GM12878 (cell line): ENCODE measurements around the gene MED10. TPM values are rescaled to one million over a fixed set of nuclear protein-coding genes. Genes with fewer than 3 reads are reported as not detected.

Experiments used
- ATAC-seq: fragments of 200-7000 bp; cut with Tn5 transposase; 3 replicates; pipeline ENCODE4 v1.9.1; 2020; ENCODE audit warnings: mild to moderate bottlenecking, moderate library complexity
- BruUV-seq: library from RNA; stranded (reverse); fragments of 400-500 nt; replicated peaks from 2 replicates; lab custom pipeline; 2021; lab: Mats Ljungman, UMichigan
- CTCF ChIA-PET: fragments of 300-600 bp; sonication (Branson Sonifier 250); formaldehyde crosslinking; extraction: SDS; loops from one replicate; lab custom pipeline; 2021; ENCODE audit warnings: inconsistent platforms; lab: Yijun Ruan, JAX
- POLR2A ChIA-PET: fragments of 350-600 bp; formaldehyde crosslinking; extraction: SDS; loops from one replicate; lab custom pipeline; 2021; ENCODE audit warnings: inconsistent platforms; lab: Charles Lee
- RAD21 ChIA-PET: fragments of 300-600 bp; sonication (Branson Sonifier 250); formaldehyde crosslinking; loops from one replicate; lab custom pipeline; 2023; ENCODE audit warnings: antibody characterized with exemption; ENCODE audit not compliant: unreplicated experiment; lab: Charles Lee
- SMC1A ChIA-PET: fragments of 300-600 bp; sonication (Branson Sonifier 250); formaldehyde crosslinking; loops from one replicate; lab custom pipeline; 2023; ENCODE audit not compliant: unreplicated experiment, uncharacterized antibody; lab: Charles Lee
- DNase-seq: peaks from one replicate; pipeline ENCODE4 v3.0.0-alpha.2; 2011; ENCODE audit warnings: low read depth, low spot score
- FAIRE-seq: peaks from 3 replicates; lab custom pipeline; 2011; peaks lifted over from hg19 to GRCh38; lab: Jason Lieb, UNC
- H2AFZ ChIP-seq: 2 replicates; pipeline ENCODE4 v1.6.0; 2011; ENCODE audit warnings: low read depth, low read length, control low read depth; ENCODE audit not compliant: control insufficient read depth
- H3K27ac ChIP-seq: 2 replicates; pipeline ENCODE4 v1.5.1; 2011; ENCODE audit warnings: control low read depth; ENCODE audit not compliant: control insufficient read depth, insufficient read depth
- H3K27me3 ChIP-seq, 2 experiments: replicated peaks in 1 of 2; 2 replicates each; pipeline versions ENCODE4 v1.6.0 to v1.6.1; 2011; ENCODE audit warnings: low read length in 1 of 2; ENCODE audit not compliant: control insufficient read depth in 2 of 2, insufficient read depth in 2 of 2
- H3K36me3 ChIP-seq, 2 experiments: 2 replicates each; pipeline ENCODE4 v1.5.1; 2011; ENCODE audit warnings: low read length in 1 of 2; ENCODE audit not compliant: control insufficient read depth in 2 of 2, insufficient read depth in 2 of 2
- H3K4me1 ChIP-seq: 2 replicates; pipeline ENCODE4 v1.6.1; 2011; ENCODE audit warnings: mild to moderate bottlenecking, low read length, moderate library complexity, mixed read lengths; ENCODE audit not compliant: control insufficient read depth, insufficient read depth
- H3K4me2 ChIP-seq: 2 replicates; pipeline ENCODE4 v1.6.0; 2011; ENCODE audit warnings: control low read depth; ENCODE audit not compliant: control insufficient read depth, insufficient read depth
- H3K4me3 ChIP-seq: fragments of 200-600 bp; sonication (generic); 2 replicates; pipeline ENCODE4 v1.5.1; 2016
- H3K79me2 ChIP-seq: 2 replicates; pipeline ENCODE4 v1.6.0; 2011; ENCODE audit warnings: low read length; ENCODE audit not compliant: control insufficient read depth, insufficient read depth
- H3K9ac ChIP-seq: 2 replicates; pipeline ENCODE4 v1.8.0; 2011; ENCODE audit warnings: low read length, control low read depth, mixed read lengths; ENCODE audit not compliant: control insufficient read depth, insufficient read depth
- H3K9me3 ChIP-seq: replicated peaks from 3 replicates; pipeline ENCODE4 v1.5.1; 2011; ENCODE audit warnings: mild to moderate bottlenecking, low read length; ENCODE audit not compliant: control insufficient read depth, insufficient read depth
- H4K20me1 ChIP-seq: 2 replicates; pipeline ENCODE4 v1.6.0; 2011; ENCODE audit not compliant: control insufficient read depth, insufficient read depth
- FOXM1 ChIP-seq: IDR thresholded peaks from 2 replicates; pipeline ENCODE4 v1.6.1; 2012; ENCODE audit warnings: low read depth, mild to moderate bottlenecking, inconsistent platforms, low read length, moderate library complexity
- HDGF ChIP-seq: fragments of 450-650 bp; IDR thresholded peaks from 2 replicates; pipeline ENCODE4 v1.6.1; 2016; ENCODE audit warnings: antibody characterized with exemption
- NR2C1 ChIP-seq: fragments of 450-650 bp; IDR thresholded peaks from 2 replicates; pipeline ENCODE4 v1.6.1; 2017; ENCODE audit warnings: antibody characterized with exemption, mild to moderate bottlenecking, moderate library complexity
- SMC3 ChIP-seq: IDR thresholded peaks from 2 replicates; pipeline ENCODE4 v1.6.1; 2011; ENCODE audit warnings: low read length, improper control_type of control experiment, borderline replicate concordance
- STAT1 ChIP-seq: fragments of 450-650 bp; conservative IDR thresholded peaks from 2 replicates; pipeline ENCODE4 v1.6.1; 2014; ENCODE audit warnings: antibody characterized with exemption, mild to moderate bottlenecking
- WGBS: methylation state at CpG from one replicate; pipeline ENCODE4 v1.1.6; 2016; ENCODE audit warnings: low lambda C conversion rate; ENCODE audit not compliant: insufficient replicate concordance, insufficient coverage; ENCODE audit errors: missing lambda C conversion rate; 5-methylcytosine and 5-hydroxymethylcytosine counted together
- in situ Hi-C: fragments of 300-500 bp; cut with MboI; formaldehyde crosslinking; loops from 9 replicates; pipeline ENCODE4 v1.14.3; 2018; ENCODE audit warnings: mixed read lengths
- intact Hi-C: fragments of 100-400 bp; cut with micrococcal nuclease; formaldehyde crosslinking; loops from one replicate; pipeline ENCODE4 v1.14.2; 2022; ENCODE audit not compliant: unreplicated experiment
- polyA plus RNA-seq, 11 experiments: library from polyadenylated mRNA; depleted of rRNA in 4 of 11; unstranded in 6 of 11; stranded (reverse) in 5 of 11; fragments of >200 nt; fragmentation: Nextera tagmentation in 4 of 11; fragmentation: Illumina TruSeq in 1 of 11; extraction: Ambion mirVana in 4 of 11; extraction: Trizol in 1 of 11; gene quantifications; 1 replicate in 1 of 11; 2 replicates in 10 of 11; pipeline versions ENCODE4 v1.2.1 to v1.2.3, GENCODE V29; 2011 to 2016; ENCODE audit warnings: inconsistent platforms in 2 of 11, missing spikeins in 2 of 11, low read depth in 1 of 11
- total RNA-seq, 4 experiments: library from RNA; depleted of rRNA in 3 of 4; stranded (reverse); fragments of >200 nt in 3 of 4; fragmentation: Illumina TruSeq in 1 of 4; extraction: Trizol in 1 of 4; gene quantifications; 2 replicates each; pipeline versions ENCODE4 v1.2.1 to v1.2.3, GENCODE V29; 2013 to 2021
- TF ChIP-seq, protein P1 (sequence below): fragments of 450-650 bp; IDR thresholded peaks from 2 replicates; pipeline ENCODE4 v1.6.1; 2017; ENCODE audit warnings: mild to moderate bottlenecking, low read depth, inconsistent platforms; ENCODE audit not compliant: poor library complexity, severe bottlenecking
- TF ChIP-seq, protein P2 (sequence below): IDR thresholded peaks from 2 replicates; pipeline ENCODE4 v1.6.1; 2012; ENCODE audit warnings: mild to moderate bottlenecking, low read depth, low read length
- TF ChIP-seq, protein P3 (sequence below): fragments of 450-650 bp; IDR thresholded peaks from 2 replicates; pipeline ENCODE4 v1.6.1; 2017; ENCODE audit warnings: mild to moderate bottlenecking
- TF ChIP-seq, protein P4 (sequence below): fragments of 450-650 bp; formaldehyde crosslinking; IDR thresholded peaks from 2 replicates; pipeline ENCODE4 v1.5.0; 2022; ENCODE audit warnings: mild to moderate bottlenecking, missing genetic modification characterization

The MED10 gene
- total and polyA plus RNA-seq, 10 of the 15 experiments (the other 5 are each of a cell fraction or from before 2014, with no cell fraction given): 21.2 to 111 (median 46.6) TPM

DNA sequence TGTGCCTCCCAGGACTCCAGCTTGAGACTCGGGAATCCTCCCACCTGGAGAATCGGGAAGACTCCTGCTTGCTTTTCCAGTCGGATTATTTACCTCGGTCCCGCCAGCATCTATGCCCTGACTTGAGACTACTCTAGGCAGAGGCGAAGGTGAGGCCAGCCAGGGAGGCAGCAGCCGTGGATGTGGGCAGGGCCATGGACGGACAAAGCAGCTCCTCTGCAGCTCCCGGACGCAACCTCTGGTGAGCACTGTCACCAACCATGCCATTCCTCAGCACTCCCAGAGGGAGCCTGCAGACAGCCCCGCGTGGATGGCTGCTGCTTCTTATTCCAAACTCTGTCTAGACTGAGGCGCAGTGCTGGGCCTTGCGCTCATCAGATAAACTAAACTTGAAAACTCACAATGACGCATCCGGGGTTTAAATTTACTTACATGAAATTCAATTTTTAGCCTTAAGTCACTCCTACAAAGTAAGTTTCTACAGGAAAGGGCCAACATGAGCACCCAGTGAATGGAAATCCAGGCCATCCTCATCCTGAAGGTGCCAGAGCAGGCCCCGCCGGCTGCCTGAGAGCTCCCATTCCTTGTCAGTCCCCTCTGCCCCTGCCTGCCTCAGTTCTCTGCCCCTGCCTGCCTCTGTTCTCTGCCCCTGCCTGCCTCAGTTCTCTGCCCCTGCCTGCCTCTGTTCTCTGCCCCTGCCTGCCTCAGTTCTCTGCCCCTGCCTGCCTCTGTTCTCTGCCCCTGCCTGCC is 17.8 kb downstream of the MED10 start:
- WGBS: 84% methylated on average over 18 of the region's 18 CpGs
- Histone ChIP-seq H3K27me3 (no peaks in the 10 kb centered on the region), H3K36me3 (no peaks in the 10 kb centered on the region; a peak in 1 of 4 replicates), H3K9ac (no peak overlapping the region), H3K79me2 (no peaks in the 10 kb centered on the region), H2AFZ (no peak overlapping the region), H3K4me1 (peaks cover 4% of the 10 kb centered on the region; the same call in 1 of the 2 replicates), H3K4me2 (no peak overlapping the region), H4K20me1 (no peaks in the 10 kb centered on the region), H3K9me3 (no peaks in the 10 kb centered on the region; the same call in 2 of the 3 replicates), H3K27ac (no peak overlapping the region), H3K4me3 (no peak overlapping the region)
- no peak for FAIRE-seq
- DNase-seq: no peak
- RAD21 ChIA-PET: no interaction called here
- POLR2A ChIA-PET: no interaction called here
- no TSS peak for BruUV-seq
- CTCF ChIA-PET: no interaction called here
- SMC1A ChIA-PET: no interaction called here
- intact Hi-C loops: no loop called here
- in situ Hi-C loops: no loop called here
- ATAC-seq: no peak
- TF ChIP-seq FOXM1 (no peak), NR2C1 (no peak), HDGF (no peak), STAT1 (no peak), SMC3 (no peak)
- TF ChIP-seq, protein P1, sequence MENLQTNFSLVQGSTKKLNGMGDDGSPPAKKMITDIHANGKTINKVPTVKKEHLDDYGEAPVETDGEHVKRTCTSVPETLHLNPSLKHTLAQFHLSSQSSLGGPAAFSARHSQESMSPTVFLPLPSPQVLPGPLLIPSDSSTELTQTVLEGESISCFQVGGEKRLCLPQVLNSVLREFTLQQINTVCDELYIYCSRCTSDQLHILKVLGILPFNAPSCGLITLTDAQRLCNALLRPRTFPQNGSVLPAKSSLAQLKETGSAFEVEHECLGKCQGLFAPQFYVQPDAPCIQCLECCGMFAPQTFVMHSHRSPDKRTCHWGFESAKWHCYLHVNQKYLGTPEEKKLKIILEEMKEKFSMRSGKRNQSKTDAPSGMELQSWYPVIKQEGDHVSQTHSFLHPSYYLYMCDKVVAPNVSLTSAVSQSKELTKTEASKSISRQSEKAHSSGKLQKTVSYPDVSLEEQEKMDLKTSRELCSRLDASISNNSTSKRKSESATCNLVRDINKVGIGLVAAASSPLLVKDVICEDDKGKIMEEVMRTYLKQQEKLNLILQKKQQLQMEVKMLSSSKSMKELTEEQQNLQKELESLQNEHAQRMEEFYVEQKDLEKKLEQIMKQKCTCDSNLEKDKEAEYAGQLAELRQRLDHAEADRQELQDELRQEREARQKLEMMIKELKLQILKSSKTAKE: no peak
- TF ChIP-seq, protein P2, sequence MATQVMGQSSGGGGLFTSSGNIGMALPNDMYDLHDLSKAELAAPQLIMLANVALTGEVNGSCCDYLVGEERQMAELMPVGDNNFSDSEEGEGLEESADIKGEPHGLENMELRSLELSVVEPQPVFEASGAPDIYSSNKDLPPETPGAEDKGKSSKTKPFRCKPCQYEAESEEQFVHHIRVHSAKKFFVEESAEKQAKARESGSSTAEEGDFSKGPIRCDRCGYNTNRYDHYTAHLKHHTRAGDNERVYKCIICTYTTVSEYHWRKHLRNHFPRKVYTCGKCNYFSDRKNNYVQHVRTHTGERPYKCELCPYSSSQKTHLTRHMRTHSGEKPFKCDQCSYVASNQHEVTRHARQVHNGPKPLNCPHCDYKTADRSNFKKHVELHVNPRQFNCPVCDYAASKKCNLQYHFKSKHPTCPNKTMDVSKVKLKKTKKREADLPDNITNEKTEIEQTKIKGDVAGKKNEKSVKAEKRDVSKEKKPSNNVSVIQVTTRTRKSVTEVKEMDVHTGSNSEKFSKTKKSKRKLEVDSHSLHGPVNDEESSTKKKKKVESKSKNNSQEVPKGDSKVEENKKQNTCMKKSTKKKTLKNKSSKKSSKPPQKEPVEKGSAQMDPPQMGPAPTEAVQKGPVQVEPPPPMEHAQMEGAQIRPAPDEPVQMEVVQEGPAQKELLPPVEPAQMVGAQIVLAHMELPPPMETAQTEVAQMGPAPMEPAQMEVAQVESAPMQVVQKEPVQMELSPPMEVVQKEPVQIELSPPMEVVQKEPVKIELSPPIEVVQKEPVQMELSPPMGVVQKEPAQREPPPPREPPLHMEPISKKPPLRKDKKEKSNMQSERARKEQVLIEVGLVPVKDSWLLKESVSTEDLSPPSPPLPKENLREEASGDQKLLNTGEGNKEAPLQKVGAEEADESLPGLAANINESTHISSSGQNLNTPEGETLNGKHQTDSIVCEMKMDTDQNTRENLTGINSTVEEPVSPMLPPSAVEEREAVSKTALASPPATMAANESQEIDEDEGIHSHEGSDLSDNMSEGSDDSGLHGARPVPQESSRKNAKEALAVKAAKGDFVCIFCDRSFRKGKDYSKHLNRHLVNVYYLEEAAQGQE: no peak
- TF ChIP-seq, protein P3, sequence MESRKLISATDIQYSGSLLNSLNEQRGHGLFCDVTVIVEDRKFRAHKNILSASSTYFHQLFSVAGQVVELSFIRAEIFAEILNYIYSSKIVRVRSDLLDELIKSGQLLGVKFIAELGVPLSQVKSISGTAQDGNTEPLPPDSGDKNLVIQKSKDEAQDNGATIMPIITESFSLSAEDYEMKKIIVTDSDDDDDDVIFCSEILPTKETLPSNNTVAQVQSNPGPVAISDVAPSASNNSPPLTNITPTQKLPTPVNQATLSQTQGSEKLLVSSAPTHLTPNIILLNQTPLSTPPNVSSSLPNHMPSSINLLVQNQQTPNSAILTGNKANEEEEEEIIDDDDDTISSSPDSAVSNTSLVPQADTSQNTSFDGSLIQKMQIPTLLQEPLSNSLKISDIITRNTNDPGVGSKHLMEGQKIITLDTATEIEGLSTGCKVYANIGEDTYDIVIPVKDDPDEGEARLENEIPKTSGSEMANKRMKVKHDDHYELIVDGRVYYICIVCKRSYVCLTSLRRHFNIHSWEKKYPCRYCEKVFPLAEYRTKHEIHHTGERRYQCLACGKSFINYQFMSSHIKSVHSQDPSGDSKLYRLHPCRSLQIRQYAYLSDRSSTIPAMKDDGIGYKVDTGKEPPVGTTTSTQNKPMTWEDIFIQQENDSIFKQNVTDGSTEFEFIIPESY: no peak
- TF ChIP-seq, protein P4, sequence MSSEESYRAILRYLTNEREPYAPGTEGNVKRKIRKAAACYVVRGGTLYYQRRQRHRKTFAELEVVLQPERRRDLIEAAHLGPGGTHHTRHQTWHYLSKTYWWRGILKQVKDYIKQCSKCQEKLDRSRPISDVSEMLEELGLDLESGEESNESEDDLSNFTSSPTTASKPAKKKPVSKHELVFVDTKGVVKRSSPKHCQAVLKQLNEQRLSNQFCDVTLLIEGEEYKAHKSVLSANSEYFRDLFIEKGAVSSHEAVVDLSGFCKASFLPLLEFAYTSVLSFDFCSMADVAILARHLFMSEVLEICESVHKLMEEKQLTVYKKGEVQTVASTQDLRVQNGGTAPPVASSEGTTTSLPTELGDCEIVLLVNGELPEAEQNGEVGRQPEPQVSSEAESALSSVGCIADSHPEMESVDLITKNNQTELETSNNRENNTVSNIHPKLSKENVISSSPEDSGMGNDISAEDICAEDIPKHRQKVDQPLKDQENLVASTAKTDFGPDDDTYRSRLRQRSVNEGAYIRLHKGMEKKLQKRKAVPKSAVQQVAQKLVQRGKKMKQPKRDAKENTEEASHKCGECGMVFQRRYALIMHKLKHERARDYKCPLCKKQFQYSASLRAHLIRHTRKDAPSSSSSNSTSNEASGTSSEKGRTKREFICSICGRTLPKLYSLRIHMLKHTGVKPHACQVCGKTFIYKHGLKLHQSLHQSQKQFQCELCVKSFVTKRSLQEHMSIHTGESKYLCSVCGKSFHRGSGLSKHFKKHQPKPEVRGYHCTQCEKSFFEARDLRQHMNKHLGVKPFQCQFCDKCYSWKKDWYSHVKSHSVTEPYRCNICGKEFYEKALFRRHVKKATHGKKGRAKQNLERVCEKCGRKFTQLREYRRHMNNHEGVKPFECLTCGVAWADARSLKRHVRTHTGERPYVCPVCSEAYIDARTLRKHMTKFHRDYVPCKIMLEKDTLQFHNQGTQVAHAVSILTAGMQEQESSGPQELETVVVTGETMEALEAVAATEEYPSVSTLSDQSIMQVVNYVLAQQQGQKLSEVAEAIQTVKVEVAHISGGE (CRISPR knock-in tag): no peak
